ENCODE measurements around the gene P2RX4. TPM values are rescaled to one million over a fixed set of nuclear protein-coding genes. Genes with fewer than 3 reads are reported as not detected.

Gene P2RX4
- total and polyA plus RNA-seq, 2 donors (not counting 1 experiment from before 2014, with no cell fraction given), result 30.4 to 31.9 TPM

- intact Hi-C loops (cut with micrococcal nuclease), result no loop called here
- Mint-ChIP-seq H3K27me3 (no peaks in the 10 kb centered on the region), H3K27ac (no peak overlapping the region), H3K9me3 (ENCODE audit: insufficient read depth) (no peaks in the 10 kb centered on the region), H3K4me1 (peaks cover 10% of the 10 kb centered on the region), H3K4me3 (no peak overlapping the region)
- Histone ChIP-seq H3K9me3 (ENCODE audit: control extremely low read depth in 1 of 3, control insufficient read depth in 2 of 3, insufficient read depth in 1 of 3, low read length in 2 of 3) (peaks cover 0 to 5% (median 0%) of the 10 kb centered on the region in 3 donors), H2AFZ (ENCODE audit: insufficient read depth, low read depth, low read length, poor library complexity, severe bottlenecking) (no peak overlapping the region), H4K20me1 (ENCODE audit: control insufficient read depth, insufficient read depth, low read length, poor library complexity, severe bottlenecking) (no peaks in the 10 kb centered on the region), H3K4me3 (ENCODE audit: control extremely low read depth in 1 of 5, extremely low read depth in 1 of 5, insufficient read depth in 1 of 5, low read depth in 2 of 5, low read length in 4 of 5) (no peak overlapping the region), H3K27me3 (replicated peaks in 1 of 4; ENCODE audit: control extremely low read depth in 1 of 4, control insufficient read depth in 3 of 4, insufficient read depth in 4 of 4, low read length in 3 of 4) (no peaks in the 10 kb centered on the region), H3K4me1 (ENCODE audit: control insufficient read depth in 2 of 2, insufficient read depth in 2 of 2, low read length in 2 of 2) (no peaks in the 10 kb centered on the region), H3K9ac (ENCODE audit: low read length) (no peak overlapping the region), H3K79me2 (ENCODE audit: control insufficient read depth, insufficient read depth, low read length) (no peaks in the 10 kb centered on the region), H3K4me2 (replicated peaks; ENCODE audit: low read depth, low read length, poor library complexity, severe bottlenecking) (no peak overlapping the region), H3K36me3 (replicated peaks in 1 of 2; ENCODE audit: control extremely low read depth in 1 of 2, control insufficient read depth in 1 of 2, extremely low read depth in 1 of 2, insufficient read depth in 2 of 2, low read length in 1 of 2) (peaks cover 0 to 4% of the 10 kb centered on the region in 2 experiments), H3K27ac (ENCODE audit: low read length in 2 of 2) (no peak overlapping the region)
- DNase-seq (no peak), ATAC-seq (ENCODE audit: low read depth) (no peak)
- WGBS (ENCODE audit: insufficient coverage), result 97% methylated on average over 13 of the region's 19 CpGs
- TF ChIP-seq EZH2 (IDR thresholded peaks at IDR 0.05; ENCODE audit: borderline replicate concordance, insufficient read depth, low read depth, low read length, poor library complexity, severe bottlenecking) (no peak), CTCF (IDR thresholded peaks at IDR 0.05) (no peak)
- POLR2A ChIA-PET, result interaction anchor here (1.1 kb wide), 1 partner anchor 34 kb away, joined by 3 read pairs; no protein-coding TSS in a partner anchor
- CTCF ChIA-PET, result interaction anchor here (0.7 to 0.9 kb wide), 2 partner anchors 27 to 66 kb away, joined by 3 read pairs; no protein-coding TSS in a partner anchor
Measured at GRCh38 chr12:121176826-121177529, 33.0 kb upstream of the P2RX4 start.

- ATAC-seq (ENCODE audit: low read depth), result no peak
- Histone ChIP-seq H2AFZ (ENCODE audit: insufficient read depth, low read depth, low read length, poor library complexity, severe bottlenecking) (no peak overlapping the region), H3K36me3 (replicated peaks in 1 of 2; ENCODE audit: control extremely low read depth in 1 of 2, control insufficient read depth in 1 of 2, extremely low read depth in 1 of 2, insufficient read depth in 2 of 2, low read length in 1 of 2) (peaks cover 0 to 4% of the 10 kb centered on the region in 2 experiments), H3K4me2 (replicated peaks; ENCODE audit: low read depth, low read length, poor library complexity, severe bottlenecking) (no peak overlapping the region), H3K79me2 (ENCODE audit: control insufficient read depth, insufficient read depth, low read length) (no peaks in the 10 kb centered on the region), H3K9ac (ENCODE audit: low read length) (no peak overlapping the region), H3K9me3 (ENCODE audit: control extremely low read depth in 1 of 3, control insufficient read depth in 2 of 3, insufficient read depth in 1 of 3, low read length in 2 of 3) (peaks cover 0 to 8% (median 0%) of the 10 kb centered on the region in 3 donors), H4K20me1 (ENCODE audit: control insufficient read depth, insufficient read depth, low read length, poor library complexity, severe bottlenecking) (no peaks in the 10 kb centered on the region), H3K27me3 (replicated peaks in 1 of 4; ENCODE audit: control extremely low read depth in 1 of 4, control insufficient read depth in 3 of 4, insufficient read depth in 4 of 4, low read length in 3 of 4) (no peaks in the 10 kb centered on the region), H3K4me3 (ENCODE audit: control extremely low read depth in 1 of 5, extremely low read depth in 1 of 5, insufficient read depth in 1 of 5, low read depth in 2 of 5, low read length in 4 of 5) (no peak overlapping the region), H3K27ac (ENCODE audit: low read length in 2 of 2) (no peak overlapping the region), H3K4me1 (ENCODE audit: control insufficient read depth in 2 of 2, insufficient read depth in 2 of 2, low read length in 2 of 2) (peaks cover 7 to 16% of the 10 kb centered on the region in 2 donors)
- no peak overlapping the region for H3K27ac Mint-ChIP-seq
- ChIA-PET POLR2A (no interaction called here), CTCF (no interaction called here)
- peaks cover 11% of the 10 kb centered on the region for H3K4me1 Mint-ChIP-seq
- H3K27me3 Mint-ChIP-seq, result no peaks in the 10 kb centered on the region
- TF ChIP-seq CTCF (IDR thresholded peaks at IDR 0.05) (no peak), EZH2 (IDR thresholded peaks at IDR 0.05; ENCODE audit: borderline replicate concordance, insufficient read depth, low read depth, low read length, poor library complexity, severe bottlenecking) (no peak)
- H3K9me3 Mint-ChIP-seq (ENCODE audit: insufficient read depth), result no peaks in the 10 kb centered on the region
- DNase-seq, result no peak
- H3K4me3 Mint-ChIP-seq, result no peak overlapping the region
- intact Hi-C loops (cut with micrococcal nuclease), result no loop called here
- WGBS (ENCODE audit: insufficient coverage), result 92% methylated on average over 3 of the region's 3 CpGs
Measured at GRCh38 chr12:121181181-121181580, 28.7 kb upstream of the P2RX4 start.

Data from B cell (primary cell).